ENCODE results near the gene AGAP2.
"Not testable (repeated sequence)": the region's sequence is repeated elsewhere in the genome, so short reads cannot be mapped to it uniquely, and the experiment has no call there.

The AGAP2 gene

DNA sequence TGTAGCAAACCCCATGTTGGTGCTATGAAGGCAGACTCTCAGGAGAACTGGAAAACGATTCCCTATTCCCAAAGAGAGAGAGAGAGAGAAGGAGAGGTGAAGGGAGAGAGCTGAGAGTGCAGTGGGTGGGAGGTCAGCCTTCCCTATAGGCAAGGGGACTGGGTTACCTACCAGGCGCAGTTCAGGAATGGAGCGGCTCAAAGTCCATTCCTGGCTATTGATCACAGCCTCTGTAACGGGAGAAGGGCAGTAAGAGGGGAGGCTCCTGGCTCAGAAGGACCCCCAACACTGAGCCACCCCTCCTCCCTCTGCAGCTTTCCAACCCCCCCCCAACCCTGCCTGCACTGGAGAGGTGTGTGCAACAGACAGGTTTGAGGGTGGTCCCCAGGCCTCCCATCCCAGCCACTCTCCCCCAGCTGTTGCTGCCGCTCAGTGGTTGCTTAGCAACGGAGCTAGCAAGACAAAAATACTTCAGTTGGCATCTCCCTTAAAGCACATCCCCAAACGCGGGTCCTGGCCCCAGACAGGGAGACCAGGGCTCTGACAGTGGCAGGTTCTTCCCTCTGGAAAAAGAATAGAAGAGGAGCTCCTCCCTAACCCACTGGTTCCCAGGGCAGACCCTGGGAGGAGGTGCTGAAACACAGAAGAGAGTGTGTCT, 3.2 kb downstream of the AGAP2 start:
- peak; percentile 84 for DNase-seq

DNA sequence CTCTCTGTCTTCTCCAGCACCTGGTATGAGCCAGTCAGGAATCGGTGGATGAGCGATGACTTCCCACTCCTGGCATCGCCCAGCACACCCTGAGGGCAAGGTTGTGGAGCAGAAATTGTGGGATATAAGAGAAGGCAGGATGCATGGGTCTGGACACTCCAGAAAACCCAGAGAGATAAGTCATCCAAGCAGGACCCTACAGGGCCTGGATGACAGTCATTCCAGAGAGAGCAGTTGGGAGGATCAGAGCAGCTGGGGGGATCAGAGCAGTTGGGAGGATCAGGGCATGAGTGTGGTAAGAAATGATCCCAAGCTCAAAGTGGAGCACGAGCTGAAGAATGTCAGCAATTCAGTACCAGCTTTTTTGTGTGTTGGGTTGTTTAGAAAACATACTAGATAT, 4.0 kb downstream of the AGAP2 start:
- DNase-seq: no peak

DNA sequence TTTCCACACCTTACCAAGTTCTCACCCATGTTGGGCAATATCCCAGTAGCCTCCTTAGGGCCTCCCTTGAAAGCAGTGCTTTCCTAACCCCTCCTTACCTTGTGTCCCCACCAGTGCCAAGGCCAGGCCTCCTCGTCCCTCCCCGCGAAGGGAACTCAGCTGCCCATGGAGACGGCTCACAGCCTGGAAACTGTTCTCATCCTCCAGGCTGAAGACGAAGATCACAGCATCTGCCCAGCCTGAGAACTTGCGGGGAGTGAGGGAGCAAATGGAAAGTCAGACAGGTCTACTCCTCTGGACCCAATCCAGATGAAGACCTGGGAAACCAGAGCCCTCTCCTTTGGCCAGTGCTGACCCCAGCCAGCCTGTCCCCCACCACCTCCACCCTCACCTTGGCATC, 4.6 kb downstream of the AGAP2 start:
- peak; percentile 12 for DNase-seq

DNA sequence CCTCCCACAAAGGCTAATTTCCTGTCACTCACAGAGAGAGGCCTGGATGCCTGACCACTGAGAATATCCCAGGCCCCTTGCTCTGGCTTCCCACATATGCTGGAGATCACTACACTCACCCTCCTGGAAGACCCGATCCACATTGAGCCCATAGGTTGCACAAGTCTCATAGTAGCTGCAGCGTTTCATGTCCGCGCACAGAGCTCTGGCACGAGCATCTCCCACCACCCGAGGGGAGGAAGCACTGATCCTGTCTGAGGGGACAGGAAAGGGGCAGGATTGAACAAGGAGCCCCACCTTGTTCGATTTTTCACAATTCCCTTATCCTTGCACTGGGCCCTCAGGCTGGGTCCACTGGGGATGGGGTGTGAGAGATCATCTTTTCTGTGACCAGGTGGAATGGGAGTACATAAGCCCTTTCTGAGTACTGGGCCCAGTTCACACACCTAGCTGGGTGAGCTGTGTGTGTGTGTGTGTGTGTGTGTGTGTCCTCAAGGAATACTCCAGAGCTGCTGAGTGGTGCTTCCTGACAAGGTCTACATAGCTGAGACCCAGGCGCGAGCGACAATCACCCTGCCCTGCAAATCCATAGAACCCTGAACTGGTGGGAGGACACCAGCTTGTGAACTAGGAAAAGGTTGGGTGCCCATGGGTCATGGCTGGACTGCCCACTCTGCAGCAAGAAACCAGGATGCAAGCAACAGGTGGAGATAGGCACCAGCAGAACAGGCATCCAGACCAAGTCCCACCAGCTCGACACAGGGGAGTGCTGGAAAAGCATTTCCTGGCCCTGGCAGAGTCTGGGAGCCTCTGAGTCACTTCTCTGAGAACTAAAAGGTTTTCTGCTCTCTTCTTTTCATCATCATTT, 5.6 kb downstream of the AGAP2 start:
- no peak for DNase-seq

DNA sequence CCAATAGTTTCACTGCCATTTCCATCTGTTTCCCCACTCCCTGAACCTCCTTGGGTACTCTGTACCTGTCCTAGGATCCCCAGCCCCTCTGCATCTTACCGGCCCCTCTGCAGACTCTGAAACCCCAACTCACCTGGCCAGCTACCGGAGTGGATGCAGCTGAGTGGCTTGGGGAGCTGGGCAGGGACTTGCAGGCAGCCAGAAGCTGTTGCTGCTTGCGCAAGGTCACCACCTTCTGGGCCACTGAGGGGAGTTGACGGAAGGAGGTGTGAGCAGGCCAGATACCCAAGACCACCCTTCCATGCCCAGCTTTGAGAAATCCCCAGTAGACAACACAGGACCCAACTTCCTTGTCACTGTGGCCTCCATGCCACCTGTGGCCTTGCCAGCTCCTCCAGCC, 6.3 kb downstream of the AGAP2 start:
- no peak for DNase-seq

DNA sequence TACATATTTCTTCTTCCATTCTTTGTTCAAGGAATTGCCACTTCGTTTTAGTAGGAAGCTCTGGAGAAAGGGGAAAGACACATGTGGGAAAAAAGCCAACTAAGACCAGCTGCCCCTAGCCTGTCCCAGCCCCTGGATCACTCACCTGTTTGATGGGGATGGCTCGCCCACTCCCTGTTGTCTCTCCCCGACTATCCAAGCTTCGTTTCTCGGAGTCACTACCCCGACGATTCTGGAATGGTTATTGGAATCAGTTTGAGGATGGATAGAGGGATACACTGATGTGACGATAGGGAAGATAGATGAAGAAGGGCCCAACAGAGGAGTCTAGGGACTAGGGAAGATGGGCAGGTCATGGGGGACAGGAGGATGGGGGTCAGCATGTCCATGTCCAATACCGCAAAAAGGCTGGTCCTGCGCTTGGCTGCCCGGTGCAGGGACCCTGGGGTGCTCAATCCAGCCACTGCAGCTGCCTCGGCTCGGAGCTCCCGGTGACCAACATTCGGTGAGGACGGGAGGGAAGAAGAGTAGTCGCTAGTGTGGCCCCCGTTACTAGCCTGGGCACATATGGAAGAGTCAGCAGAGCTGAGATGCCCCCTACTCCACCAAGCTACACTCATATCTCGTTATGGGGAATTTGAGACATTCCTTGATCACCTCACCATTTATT, 7.0 kb downstream of the AGAP2 start:
- DNase-seq: no peak

DNA sequence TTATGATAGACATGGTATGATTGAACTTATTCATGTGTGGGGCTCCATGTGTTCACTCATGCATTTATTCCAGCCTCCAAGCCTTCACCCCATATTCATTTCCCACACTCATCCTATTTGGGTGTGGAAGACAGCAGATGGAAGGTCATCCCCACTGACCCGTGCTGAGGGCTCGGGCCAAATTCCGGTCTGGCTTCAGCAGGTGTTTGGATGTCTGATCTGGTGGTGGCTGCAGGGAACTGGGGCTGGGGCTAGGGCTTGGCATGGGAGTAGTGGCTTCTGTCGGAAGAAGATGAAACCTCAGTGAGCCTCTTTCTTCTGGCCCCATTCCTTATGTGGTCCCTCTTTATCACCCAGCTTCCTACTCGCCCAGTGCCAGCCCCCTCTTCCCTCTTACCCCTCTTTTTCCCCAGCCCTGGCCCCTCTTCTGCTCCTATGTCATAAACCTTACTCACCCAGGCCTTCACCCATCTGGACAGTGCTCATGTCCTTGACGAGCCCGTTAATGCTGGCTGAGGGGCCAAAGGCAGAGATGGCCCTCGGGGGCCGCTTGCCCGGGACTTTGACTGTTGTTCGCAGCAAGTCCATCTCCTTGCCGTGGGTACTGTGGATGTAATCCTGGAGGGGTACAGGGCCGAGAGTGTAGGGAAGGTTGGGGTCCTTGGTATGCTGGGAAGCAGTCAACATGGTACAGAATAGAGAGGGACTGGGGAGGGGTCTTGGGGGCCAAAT, 8.0 kb downstream of the AGAP2 start:
- no peak for DNase-seq

DNA sequence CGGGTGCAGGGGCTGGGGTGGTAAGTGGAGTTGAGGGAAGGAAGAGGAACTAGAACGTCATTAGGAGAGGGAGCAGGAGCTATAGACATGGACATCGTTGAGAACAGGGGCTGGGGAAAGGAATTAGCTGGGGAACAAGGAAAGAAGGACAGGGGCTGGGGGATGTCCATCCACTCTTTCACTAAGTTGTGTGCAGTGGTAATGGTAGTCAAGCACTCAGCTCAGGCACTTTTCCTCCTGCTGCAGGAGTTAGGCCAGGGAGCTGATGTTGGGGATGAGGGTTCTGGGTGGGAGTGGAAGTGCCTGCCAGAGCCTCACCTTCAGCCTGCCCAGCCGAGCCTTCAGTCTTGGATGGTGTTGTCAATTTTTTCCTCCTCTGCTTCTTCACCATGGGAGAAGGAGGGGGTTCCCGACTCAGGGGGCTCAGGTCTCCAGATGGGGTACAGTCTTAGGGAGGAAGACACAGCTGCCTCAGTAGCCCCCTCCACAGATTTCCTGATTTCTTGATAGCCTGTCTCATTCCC, 9.2 kb downstream of the AGAP2 start:
- no peak for DNase-seq

DNA sequence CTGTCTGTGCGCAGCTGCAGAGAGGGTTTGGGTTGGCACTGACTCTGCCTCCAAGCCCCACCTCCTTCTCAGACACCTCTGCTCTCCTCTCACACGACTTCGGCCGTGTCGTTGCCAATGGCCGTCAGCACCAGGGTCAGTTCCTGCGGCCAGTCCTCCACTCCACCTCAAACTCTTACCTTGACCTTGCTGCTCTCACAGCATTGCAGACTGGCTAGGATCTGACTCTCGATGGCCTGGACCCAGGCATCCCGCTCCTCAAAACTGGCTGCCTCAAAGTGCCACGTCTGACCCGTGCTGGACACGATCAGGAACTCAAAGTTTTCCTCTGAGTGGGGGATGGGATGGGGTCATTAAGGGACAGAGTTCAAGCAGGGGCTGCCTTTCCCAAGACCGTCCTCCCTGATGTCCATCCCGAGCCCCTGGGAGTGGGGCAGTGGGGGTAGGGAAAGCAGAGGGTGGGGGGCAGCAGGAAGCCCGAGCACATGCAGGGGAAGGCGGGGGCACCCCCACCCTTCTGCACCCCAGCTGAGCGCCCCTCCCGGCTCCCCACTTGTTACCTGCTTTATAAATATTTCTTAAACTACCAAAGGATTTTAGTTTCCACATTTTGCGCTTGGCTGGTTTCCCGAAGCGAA, 10.7 kb downstream of the AGAP2 start:
- no peak for DNase-seq

DNA sequence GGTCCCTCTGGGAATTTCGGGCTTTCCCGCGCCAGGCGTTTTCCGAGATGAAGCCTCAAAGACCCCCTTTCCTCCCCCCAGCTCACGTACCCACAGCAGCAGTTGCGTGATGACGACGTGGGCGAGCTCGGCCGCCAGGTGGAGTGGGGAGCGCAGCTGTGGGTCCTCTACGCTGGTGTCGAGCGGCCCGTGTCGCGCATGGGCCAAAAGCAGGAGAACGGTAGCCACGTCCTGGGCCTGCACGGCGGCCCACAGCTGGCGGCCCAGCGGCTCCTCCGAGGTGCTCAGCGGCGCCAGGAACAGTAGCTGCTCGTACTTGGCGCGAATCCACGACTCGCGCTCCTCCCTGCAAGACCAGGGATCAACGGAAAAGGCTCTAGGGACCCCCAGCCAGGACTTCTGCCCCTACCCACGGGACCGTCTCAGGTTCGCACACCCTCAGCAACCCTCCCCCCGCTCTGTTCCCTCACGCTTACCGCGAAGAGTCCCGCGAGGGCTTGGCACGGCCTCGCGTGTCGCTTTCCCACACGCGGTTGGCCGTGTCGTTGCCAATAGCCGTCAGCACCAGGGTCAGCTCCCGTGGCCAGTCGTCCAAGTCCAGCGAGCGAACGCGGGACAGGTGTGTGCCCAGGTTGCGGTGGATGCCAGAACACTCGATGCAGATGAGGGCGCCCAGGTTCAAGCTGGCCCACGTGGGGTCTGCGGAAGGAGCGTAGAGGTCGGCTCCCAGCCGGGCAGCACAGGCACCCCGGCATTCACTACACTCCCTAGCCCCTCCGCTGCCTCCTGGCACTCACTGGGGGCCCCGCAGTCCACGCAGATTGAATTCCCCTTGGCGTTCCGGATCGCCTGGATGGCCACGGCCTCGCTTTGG, 11.4 kb downstream of the AGAP2 start:
- no peak for DNase-seq

DNA sequence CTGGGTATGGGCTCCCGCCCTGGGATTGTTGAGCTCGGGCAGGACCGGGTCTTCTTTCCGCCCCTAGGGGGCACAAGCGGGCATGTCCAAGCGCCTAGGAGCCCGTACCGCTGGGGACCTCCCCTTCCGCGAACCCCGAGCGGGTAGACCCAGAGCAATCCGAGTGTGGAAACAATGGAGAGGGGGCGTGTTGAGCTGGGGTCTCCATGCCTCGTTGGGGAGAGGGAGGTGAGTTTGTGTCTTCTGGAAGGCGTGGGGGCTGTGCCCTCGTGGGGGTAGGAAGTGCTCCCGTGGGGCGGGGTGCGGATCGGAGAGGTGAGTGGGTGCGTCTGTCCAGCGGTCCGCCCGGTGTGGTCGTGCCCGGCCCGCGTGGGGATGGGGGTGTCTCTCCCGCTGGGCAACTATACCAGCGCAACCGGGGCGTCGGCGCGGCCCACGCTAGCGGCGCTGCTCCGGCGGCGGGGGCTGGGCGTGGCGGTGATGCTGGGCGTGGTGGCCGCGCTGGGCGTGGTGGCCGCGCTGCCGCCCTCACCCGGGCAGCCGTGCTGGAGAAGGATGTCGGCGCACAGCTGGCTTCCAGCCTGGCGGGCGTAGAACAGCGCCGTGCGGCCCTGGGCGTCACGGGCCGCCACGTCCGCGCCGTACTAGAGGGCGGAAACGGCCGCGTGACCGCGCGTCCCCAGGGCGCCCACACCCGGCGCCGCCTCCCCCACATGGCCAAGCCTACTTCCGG, 12.2 kb downstream of the AGAP2 start:
- peak; percentile 83 for DNase-seq

DNA sequence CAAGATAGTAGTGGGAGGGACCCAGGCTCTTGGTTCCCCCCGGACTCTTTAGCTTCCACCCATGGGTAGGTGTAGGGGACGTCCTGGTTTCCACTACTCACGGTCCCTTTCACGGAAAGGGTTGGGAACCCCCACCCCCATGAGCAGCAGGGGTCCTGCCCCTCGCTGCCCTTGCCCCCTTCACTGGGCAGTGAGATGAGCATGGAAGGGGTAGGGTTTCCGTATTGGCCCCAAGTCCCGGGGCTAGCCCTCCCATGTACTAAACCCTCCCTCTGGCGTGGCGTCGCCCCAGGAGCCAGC, 12.7 kb downstream of the AGAP2 start:
- no peak for DNase-seq

DNA sequence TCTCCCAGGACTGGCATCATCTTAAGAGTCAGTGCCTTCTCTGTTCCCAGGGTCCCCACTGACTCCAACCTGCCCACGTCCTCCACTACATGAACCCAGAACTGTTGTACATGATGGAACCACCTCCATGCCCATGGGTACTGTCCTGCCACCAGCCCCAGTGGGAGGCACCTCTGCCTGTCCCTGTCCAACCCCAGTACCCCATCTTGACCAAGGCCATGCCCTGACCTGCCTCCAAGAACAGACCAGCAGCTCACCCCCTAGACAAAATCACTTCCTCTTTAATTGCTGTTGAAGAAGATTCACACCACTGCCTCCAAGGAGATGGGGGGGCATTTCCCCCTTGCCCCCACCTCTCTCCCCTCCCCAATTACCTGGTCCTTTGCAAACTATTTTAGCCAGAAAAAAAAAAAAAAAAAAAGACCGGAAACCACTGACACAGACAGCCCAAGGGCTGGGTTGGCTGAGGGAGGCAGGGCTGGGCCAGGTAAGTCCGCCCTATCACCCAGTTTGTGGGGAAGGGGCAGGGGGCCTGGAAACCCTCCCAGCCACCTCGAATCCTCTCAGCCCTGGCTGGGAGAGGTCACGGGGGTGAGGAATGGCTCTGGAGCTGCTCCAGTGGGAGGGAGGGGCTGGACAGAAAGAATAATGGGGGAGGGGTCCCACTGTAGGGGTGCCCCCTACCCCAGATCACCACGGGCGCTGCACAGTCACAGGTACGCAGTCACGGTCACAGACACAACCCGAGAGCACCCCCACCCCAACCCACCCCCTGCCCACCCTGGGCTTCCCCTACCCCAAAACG, 13.4 kb downstream of the AGAP2 start:
- DNase-seq: no peak

DNA sequence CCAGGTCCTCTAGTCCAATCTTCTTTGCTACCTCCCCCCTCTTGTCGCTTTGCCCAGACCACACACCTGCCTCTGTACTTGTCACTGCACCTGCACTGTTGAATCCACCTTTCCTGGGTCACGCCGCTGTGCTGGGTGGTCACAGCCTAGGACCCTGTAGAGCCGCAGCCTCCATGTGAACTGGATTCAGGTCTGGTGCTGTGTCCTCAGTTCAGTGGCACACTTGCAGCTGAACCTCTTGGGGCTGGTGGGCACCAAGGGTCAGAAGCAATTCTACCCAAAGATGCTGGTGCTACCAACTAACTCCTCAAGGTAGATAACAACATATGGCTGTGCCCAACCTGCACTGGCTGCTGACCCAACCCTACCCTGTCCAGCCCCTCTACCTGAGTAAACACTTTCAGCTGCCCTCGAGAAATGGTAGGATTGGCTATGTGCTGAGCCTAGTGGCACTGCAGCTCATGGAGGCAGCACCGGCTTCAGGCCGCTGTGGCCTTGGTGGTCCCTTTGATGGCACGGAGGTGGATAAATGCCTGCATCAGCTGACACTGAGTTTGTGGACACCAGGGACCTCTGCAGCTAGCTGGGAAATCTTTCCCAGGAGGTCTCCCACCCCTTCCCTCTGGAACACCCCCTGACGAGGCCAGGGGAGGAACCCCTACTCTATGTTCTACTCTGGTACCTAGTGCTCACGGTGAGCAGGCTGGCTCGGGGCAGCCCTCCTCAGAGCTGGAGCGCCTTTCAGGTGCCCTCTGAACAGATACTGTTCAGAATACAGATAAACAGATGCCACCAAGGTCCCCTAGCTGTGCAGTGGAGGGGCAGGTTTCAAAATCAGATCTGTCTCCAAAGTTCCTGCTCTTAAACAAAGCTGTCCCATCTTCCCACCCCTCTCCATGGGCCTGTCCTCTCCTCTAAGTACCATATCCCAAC, 14.3 kb downstream of the AGAP2 start:
- DNase-seq: no peak

DNA sequence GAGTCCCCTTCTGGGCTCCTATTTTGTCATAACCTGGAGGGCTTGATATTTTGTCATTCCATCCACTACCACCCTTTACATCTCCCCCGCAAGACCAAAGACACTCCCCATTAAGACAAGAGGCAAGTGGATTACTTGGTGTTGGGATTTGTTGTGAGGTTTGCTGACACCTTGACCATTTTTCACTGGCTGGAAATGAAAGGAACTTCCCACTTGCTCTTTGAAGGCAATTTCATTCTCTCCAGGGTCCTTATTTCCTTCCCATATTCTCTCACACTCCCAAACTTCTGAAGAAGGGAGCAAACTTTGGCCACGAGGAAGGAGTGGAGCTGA, 14.9 kb downstream of the AGAP2 start:
- DNase-seq: no peak

DNA sequence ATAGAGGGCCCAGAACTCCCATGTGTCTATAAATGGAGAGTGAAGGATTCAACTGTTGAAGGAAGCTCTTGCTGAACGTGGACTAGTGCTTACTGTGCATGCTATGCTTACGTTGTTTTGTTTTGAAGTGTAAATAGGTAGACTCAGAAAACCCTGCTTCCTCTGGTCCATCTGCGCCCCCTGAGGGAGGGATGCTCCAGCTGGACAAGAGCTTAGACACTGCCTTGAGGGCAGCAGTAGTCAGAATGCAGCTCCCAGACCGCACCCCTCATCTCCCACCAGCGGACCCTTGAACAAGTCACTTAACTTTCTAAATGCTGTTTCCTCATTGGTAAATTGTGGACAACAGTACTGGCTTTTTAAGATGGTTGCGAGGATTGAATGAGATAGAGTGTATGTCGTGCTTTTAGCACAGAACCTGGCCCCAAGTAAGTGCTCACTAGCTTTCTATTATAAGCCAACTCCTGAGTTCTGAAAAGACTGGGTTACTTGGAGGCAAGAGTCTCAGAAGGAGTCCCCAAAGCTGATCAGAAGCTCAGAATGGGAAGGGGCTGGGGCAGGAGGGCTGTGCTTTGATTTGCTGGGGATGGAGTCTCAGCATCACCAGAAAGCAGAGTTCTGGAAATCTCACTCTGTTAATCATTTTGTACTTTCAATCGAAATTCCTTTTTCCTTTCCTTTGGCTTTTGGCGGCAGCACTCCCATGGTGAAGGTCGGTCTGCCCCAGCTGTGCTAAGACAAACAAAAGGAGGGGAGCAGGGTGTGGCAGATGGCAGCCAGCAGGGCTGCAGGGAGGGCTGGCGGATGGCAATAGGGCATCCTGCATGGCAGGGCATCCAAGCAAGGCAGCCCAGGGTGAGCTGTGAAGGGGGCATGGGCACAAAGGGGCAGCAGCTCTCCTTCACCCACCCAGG, 15.6 kb downstream of the AGAP2 start:
- no peak for DNase-seq

DNA sequence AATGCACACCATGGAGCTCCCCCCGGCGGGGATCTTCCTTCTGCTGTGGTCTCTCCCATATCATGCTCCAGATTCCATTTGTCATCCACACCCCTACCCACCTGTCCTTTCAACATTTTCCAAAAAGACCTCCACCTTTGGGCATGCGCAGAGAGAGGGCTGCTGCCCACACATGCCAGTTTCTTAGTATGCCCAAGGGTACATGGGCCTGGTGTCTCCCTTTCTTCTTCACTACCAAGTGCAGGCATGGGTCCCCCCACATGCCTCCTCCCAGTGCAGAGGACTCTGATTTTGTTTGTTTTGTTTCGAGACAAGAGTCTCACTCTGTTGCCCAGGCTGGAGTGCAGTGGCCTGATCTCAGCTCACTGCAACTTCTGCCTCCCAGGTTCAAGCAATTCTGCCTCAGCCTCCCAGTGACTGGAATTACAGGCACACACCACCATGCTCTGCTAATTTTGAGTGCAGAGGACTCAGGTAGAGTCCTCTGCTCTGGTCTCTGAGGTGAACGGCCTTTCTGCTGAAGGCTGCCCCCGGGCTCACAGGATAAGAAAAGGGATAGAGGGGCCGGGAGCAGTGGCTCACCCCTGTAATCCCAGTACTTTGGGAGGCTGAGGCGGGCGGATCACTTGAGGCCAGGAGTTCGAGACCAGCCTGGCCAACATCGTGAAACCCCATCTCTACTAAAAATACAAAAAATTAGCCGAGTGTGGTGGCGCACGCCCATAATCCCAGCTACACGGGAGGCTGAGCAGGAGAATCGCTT, 16.5 kb downstream of the AGAP2 start:
- DNase-seq: not testable (repeated sequence)

All from femur (tissue), 1 donor.